ENCODE data around the gene ARHGDIG. TPM values are rescaled to one million over a fixed set of nuclear protein-coding genes. Genes with fewer than 3 reads are reported as not detected.

ARHGDIG gene
- not detected in 2 replicates for total RNA-seq (2014; rRNA removed; shearing (Covaris generic))

DNA sequence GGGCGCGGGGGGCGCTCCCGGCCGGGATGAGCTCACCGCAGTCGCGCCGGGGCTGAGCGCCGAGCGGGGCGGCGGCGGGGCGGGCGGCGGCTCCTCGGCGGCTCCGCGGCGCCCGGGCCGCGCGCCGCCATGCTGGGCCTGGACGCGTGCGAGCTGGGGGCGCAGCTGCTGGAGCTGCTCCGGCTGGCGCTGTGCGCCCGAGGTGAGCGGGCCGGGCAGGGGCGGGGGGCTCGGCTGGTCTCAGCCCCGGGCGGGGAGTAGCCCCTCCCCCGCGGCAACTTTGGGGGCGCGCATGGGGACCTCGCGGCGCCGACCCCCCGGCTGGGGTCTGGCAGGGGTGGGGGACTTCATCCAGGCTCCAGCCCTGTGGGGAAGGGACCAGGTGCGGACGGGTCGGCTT, at the start of gene ARHGDIG:
Gene ARHGDIG (plus strand): TSS at position 40 of the 400 bp plus-strand sequence. CDS start 90 bp downstream, at position 130.
- Histone ChIP-seq H3K4me1 (replicated peaks) (no peaks in the 10 kb centered on the region; the same call in 1 of the 2 replicates), H3K36me3 (no peaks in the 10 kb centered on the region), H3K4me3 (no peak within 1 kb of the TSS), H3K27ac (no peak within 1 kb of the TSS), H3K27me3 (replicated peaks) (peaks cover 44% of the 10 kb centered on the region), H3K9me3 (replicated peaks) (no peaks in the 10 kb centered on the region)
- DNase-seq (ENCODE audit: low read depth in 1 of 2, low spot score in 2 of 2): no peak

DNA sequence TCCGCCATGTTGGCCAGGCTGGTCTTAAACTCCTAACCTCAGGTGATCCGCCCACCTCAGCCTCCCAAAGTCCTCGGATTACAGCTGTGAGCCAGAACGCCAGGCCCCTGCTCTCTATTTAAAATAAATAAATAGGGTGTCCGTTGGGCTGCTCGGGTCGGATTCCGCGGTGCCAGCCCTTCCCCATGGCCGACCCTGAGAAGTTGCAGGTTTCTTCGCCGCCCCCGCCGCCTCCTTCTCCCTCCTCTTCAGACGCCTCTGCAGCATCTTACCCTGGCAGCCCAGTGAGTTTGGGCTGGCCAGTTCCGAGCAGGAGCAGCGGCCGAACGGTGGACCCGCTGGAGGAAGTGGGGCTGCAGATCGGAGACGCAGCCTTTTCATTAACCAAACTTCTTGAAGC, 49.4 kb upstream of the ARHGDIG start:
- peaks cover 37% of the 10 kb centered on the region for H3K36me3 ChIP-seq
- H3K9me3 ChIP-seq (replicated peaks): no peaks in the 10 kb centered on the region
- H3K4me3 ChIP-seq: no peak overlapping the region
- no peak for DNase-seq (ENCODE audit: low read depth in 1 of 2, low spot score in 2 of 2)
- no peaks in the 10 kb centered on the region for H3K27me3 ChIP-seq (replicated peaks)
- H3K4me1 ChIP-seq (replicated peaks): peaks cover 23% of the 10 kb centered on the region
- H3K27ac ChIP-seq: no peak overlapping the region

DNA sequence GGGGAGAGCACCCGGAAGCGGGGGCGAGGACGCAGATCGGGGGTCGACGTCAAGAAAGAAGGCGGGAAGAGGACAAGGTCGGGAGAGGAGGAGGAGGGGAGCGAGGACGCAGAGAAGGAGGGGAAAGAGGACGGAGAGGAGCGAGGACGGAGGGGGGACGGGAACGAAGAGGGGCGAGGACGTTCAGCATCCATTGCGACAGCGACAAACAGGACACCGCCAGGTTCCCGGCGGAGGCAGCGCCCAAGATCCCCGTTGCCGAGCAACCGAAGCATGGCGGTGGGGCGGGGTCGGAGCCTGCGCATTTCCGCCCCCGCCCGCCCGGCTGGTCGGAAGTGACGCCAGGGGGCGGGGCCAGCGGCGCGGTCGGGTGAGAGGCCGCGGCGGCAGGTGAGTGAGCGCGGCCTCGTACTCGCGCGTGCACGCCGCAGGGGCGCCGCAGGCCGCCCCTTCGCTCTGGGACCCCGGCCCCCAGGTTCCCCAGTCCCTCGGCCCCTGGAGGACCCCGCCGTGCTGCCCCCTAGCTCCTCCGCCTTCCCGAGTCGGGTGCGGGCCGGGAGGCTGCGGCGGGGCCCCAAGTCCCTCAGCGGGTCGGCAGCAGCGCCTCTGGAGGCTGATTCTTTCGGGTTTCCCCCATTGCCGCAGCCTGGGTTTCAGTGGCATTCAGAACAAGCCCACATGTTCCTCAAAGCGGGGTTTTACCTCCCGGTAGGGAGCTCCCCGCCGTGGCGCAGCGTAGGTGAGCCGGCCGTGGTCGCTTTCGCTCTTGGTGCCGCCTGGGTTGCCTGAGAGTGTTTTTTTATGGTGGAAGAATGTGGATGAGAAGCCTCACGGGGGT, 45.7 kb upstream of the ARHGDIG start, which contains the start of gene FAM234A:
Gene FAM234A (plus strand): TSS at position 354 of the 838 bp plus-strand sequence. CDS start 19,593 bp downstream, outside the sequence.
- H3K4me3 ChIP-seq: peak within 1 kb of the TSS; percentile 96
- no peaks in the 10 kb centered on the region for H3K9me3 ChIP-seq (replicated peaks)
- peaks cover 4% of the 10 kb centered on the region for H3K36me3 ChIP-seq
- peaks cover 16% of the 10 kb centered on the region for H3K4me1 ChIP-seq (replicated peaks)
- peak within 1 kb of the TSS; percentile 88 for H3K27ac ChIP-seq
- no peaks in the 10 kb centered on the region for H3K27me3 ChIP-seq (replicated peaks)
- DNase-seq (ENCODE audit: low read depth in 1 of 2, low spot score in 2 of 2): peak; percentile 92 to 93

DNA sequence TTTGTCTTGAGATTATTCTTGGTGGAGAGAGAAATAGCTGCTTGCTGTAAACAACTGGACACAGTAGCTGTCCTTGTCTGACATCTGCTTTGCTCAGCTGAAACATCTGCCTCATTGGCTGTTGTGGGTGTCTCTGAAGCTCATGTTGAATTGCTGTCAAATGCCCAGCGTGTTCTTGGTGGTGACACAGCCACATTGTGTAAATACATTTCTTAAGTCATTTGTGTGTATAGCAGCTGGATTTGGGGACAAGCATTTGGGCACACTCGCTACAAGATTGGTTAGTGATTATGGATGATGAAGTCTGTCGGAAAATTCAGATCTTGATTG, 40.5 kb upstream of the ARHGDIG start:
- Histone ChIP-seq H3K4me3 (no peak overlapping the region), H3K4me1 (replicated peaks) (peaks cover 10% of the 10 kb centered on the region), H3K9me3 (replicated peaks) (no peaks in the 10 kb centered on the region), H3K36me3 (peaks cover 1% of the 10 kb centered on the region), H3K27me3 (replicated peaks) (no peaks in the 10 kb centered on the region), H3K27ac (no peak overlapping the region)
- DNase-seq (ENCODE audit: low read depth in 1 of 2, low spot score in 2 of 2): no peak

DNA sequence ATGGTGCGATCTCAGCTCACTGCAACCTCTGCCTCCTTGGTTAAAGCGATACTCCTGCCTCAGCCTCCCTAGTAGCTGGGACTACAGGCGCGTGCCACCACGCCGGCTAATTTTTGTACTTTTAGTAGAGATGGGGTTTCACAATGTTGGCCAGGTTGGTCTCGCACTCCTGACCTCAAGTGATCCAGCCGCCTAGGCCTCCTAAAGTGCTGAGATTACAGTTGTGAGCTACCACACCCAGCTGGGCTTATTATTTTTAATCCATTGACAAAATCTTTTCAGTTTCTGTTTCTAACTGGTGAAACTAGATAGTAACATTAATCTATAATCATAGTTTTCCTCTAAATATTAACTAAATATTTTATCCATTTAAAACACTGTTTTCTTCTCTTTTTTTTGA, 39.8 kb upstream of the ARHGDIG start:
- Histone ChIP-seq H3K27me3 (replicated peaks) (no peaks in the 10 kb centered on the region), H3K36me3 (no peaks in the 10 kb centered on the region; the same call in 1 of the 2 replicates), H3K4me1 (replicated peaks) (peaks cover 4% of the 10 kb centered on the region), H3K4me3 (no peak overlapping the region), H3K27ac (no peak overlapping the region), H3K9me3 (replicated peaks) (no peaks in the 10 kb centered on the region)
- DNase-seq (ENCODE audit: low read depth in 1 of 2, low spot score in 2 of 2): no peak

DNA sequence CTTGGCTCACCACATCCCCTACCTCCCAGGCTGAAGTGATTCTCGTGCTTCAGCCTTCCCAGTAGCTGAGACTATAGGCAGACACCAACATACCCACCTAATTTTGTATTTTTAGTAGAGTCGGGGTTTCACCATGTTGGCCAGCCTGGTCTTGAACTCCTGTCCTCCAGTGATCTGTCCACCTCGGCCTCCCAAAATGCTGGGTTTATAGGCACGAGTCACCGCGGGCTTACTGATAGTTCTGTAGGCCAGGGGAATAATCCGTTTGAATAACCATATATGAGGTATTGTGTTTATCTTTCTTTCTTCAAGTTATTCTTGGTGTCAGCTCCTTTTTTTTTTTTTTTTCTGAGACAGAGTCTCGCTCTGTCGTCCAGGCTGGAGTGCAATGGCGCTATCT, 38.1 kb upstream of the ARHGDIG start:
- Histone ChIP-seq H3K27me3 (replicated peaks) (no peaks in the 10 kb centered on the region), H3K4me1 (replicated peaks) (no peaks in the 10 kb centered on the region), H3K36me3 (no peaks in the 10 kb centered on the region), H3K4me3 (no peak overlapping the region), H3K9me3 (replicated peaks) (no peaks in the 10 kb centered on the region), H3K27ac (no peak overlapping the region)
- DNase-seq (ENCODE audit: low read depth in 1 of 2, low spot score in 2 of 2): no peak

DNA sequence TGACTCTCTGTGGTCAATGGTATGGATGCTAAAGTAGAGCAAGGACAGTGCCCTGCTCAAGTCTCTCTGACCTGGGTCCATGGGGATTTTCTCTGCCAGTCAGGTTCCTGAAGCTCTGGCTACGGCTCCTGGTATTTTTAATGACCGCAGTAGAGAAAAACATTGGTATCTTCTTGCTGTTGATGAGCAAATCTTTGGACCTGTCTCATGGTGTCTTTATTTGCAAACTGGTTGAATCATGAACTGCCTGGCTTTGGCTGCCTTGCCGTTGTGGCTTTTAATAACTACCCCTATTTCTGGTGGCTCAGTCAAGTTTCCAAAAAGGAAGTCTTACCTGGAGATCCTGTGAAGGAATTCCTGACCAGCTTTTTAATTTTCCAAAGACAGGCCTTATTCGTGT, 37.0 kb upstream of the ARHGDIG start:
- H3K27ac ChIP-seq: no peak overlapping the region
- no peaks in the 10 kb centered on the region for H3K4me1 ChIP-seq (replicated peaks)
- DNase-seq (ENCODE audit: low read depth in 1 of 2, low spot score in 2 of 2): no peak
- H3K27me3 ChIP-seq (replicated peaks): no peaks in the 10 kb centered on the region
- H3K4me3 ChIP-seq: no peak overlapping the region
- H3K9me3 ChIP-seq (replicated peaks): no peaks in the 10 kb centered on the region
- no peaks in the 10 kb centered on the region for H3K36me3 ChIP-seq

DNA sequence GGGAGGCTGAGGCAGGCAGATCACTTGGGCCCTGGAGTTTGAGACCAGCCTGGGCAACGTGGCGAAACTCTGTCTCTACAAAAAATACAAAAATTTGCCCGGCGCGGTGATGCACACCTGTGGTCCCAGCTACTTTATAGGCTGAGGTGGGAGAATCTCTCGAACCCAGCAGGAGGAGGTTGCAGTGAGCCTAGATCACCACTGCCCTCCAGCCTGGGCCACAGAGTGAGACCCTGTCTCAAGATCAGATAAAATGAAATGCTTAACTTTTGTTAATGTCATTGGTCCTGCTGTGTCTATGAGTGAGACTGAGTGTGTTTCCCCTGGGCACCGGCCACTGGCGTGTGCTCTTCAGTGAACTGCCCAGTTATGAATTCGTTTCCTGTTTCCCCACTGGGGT, 35.3 kb upstream of the ARHGDIG start:
- H3K36me3 ChIP-seq: no peaks in the 10 kb centered on the region
- H3K27ac ChIP-seq: no peak overlapping the region
- H3K4me3 ChIP-seq: no peak overlapping the region
- DNase-seq (ENCODE audit: low read depth in 1 of 2, low spot score in 2 of 2): no peak
- no peaks in the 10 kb centered on the region for H3K27me3 ChIP-seq (replicated peaks)
- H3K4me1 ChIP-seq (replicated peaks): no peaks in the 10 kb centered on the region
- no peaks in the 10 kb centered on the region for H3K9me3 ChIP-seq (replicated peaks)

DNA sequence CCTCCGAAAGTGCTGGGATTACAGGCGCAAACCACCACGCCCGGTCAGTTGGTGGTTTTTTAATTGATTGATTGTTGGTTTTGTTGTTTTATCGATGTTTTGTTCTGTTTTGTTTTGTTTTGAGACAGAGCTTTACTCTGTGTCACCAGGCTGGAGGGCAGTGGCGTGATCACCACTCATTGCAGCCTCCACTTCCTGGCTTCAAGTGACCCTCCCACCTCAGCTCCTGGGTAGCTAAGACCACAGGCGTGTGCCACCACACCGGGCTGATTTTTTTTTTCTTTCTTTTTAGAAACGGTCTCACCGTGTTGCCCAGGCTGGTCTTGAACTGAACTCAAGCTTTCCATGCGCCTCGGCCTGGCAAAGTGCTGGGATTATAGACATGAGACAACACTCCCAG, 33.4 kb upstream of the ARHGDIG start:
- no peaks in the 10 kb centered on the region for H3K9me3 ChIP-seq (replicated peaks)
- no peak overlapping the region for H3K27ac ChIP-seq
- H3K4me1 ChIP-seq (replicated peaks): no peaks in the 10 kb centered on the region
- H3K27me3 ChIP-seq (replicated peaks): no peaks in the 10 kb centered on the region
- DNase-seq (ENCODE audit: low read depth in 1 of 2, low spot score in 2 of 2): no peak
- H3K4me3 ChIP-seq: no peak overlapping the region
- H3K36me3 ChIP-seq: peaks cover 3% of the 10 kb centered on the region

DNA sequence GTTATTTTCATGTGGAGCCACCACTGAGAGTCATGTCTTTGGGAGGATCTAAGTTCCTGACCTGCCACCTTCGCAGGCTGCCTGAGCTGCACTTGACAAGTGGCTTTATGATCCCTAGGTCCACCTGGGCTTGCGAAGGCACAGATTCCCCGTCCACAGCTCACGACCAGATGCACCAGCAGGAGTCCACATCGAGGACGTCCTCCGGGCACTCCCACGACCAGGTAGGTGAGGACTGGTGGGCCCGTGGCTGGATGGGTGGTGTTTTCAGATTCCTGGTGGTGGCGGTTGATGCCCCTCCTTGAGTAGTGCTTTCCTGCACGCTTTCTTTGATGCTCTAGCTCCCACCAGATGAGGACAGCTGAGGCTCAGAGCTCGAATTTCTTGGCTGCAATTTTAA, 31.0 kb upstream of the ARHGDIG start:
- Histone ChIP-seq H3K4me3 (no peak overlapping the region), H3K27ac (no peak overlapping the region), H3K36me3 (peaks cover 3% of the 10 kb centered on the region), H3K9me3 (replicated peaks) (no peaks in the 10 kb centered on the region), H3K27me3 (replicated peaks) (no peaks in the 10 kb centered on the region), H3K4me1 (replicated peaks) (no peaks in the 10 kb centered on the region)
- DNase-seq (ENCODE audit: low read depth in 1 of 2, low spot score in 2 of 2): no peak

DNA sequence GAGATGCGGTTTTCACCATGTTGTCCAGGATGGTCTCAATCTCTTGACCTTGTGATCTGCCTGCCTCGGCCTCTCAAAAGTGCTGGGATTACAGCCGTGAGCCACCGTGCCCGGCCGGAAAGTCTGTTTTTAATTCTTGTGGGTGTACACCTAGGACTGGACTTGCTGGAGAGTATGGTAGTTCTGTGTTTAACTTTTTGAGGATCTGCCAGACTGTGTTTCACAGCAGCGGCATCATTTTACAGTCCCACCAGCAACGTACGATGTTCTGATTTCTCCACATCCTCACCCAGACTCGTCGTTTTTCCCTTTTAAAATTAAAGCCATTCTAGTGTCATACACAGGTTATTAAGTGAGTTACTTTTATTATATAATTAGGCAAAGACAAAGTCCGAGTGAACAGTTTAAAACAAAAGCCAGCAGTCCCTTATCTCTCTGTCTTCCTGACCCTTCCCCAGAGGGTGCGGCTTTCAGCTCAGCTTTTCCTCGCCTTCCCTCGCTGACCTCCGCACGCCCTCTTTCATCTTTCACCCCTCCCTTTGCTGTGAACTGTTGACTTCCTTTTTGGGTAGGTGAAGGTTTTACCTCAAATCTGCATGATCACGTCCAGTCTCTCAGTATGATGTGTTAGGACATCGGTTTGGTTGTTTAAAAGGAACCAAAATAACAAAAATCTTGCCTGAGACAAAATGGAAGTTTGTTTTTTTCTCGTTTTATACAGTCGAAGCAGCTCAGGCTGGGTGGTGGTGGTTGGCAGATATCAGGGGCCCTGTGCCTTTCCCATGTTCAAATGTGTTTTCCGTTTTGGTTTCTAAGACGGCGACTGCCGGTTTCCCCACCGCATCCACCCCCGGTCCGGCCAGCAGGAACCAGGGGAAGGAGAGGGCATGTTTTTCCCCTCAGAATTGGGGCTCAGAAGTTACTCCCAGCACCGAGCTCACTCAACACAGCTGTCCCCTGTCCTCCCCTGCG, 27.7 kb upstream of the ARHGDIG start:
- no peaks in the 10 kb centered on the region for H3K27me3 ChIP-seq (replicated peaks)
- H3K4me1 ChIP-seq (replicated peaks): no peaks in the 10 kb centered on the region
- peaks cover 10% of the 10 kb centered on the region for H3K36me3 ChIP-seq
- H3K4me3 ChIP-seq: no peak overlapping the region
- no peak overlapping the region for H3K27ac ChIP-seq
- DNase-seq (ENCODE audit: low read depth in 1 of 2, low spot score in 2 of 2): no peak
- H3K9me3 ChIP-seq (replicated peaks): no peaks in the 10 kb centered on the region

DNA sequence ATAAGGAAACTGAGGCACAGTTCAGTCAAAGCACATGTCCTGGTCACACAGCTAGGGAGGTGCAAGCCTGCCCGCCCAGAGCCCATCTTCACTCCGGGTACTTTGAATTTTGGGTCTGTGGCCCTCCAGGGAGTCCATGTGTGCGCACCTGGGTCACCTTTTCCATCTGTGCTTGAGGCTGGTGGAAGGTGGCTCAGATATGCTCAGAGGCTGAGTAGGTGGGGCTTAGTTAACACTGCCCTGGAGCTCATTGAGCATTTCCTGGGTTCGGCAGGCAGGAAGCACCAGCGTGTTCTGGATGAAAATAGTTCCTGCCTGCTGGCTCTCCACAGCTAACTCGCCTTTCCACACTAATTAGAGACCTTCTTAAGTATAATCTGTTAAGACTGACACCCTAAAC, 26.6 kb upstream of the ARHGDIG start:
- no peaks in the 10 kb centered on the region for H3K27me3 ChIP-seq (replicated peaks)
- H3K4me3 ChIP-seq: no peak overlapping the region
- H3K9me3 ChIP-seq (replicated peaks): no peaks in the 10 kb centered on the region
- no peaks in the 10 kb centered on the region for H3K4me1 ChIP-seq (replicated peaks)
- DNase-seq (ENCODE audit: low read depth in 1 of 2, low spot score in 2 of 2): no peak
- no peak overlapping the region for H3K27ac ChIP-seq
- peaks cover 10% of the 10 kb centered on the region for H3K36me3 ChIP-seq

DNA sequence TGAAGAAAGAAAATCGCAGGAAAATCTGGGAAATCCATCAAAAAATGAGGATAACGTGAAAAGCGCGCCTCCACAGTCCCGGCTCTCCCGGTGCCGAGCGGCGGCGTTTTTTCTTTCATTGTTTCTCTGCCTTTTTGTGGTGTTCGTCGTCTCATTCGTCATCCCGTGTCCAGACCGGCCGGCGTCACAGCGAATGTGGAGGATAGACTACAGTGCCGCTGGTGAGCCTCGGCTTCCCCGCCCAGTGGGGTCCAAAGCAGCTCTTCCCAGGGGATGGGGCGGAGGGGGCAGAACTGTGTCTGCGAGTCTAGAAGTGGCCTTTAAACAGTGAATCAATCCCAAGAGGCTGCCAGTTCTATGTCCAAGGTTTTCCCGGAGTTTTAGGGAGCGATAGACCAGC, 25.9 kb upstream of the ARHGDIG start:
- H3K27me3 ChIP-seq (replicated peaks): no peaks in the 10 kb centered on the region
- no peaks in the 10 kb centered on the region for H3K4me1 ChIP-seq (replicated peaks)
- no peaks in the 10 kb centered on the region for H3K9me3 ChIP-seq (replicated peaks)
- peaks cover 10% of the 10 kb centered on the region for H3K36me3 ChIP-seq
- no peak overlapping the region for H3K27ac ChIP-seq
- no peak overlapping the region for H3K4me3 ChIP-seq
- no peak for DNase-seq (ENCODE audit: low read depth in 1 of 2, low spot score in 2 of 2)

DNA sequence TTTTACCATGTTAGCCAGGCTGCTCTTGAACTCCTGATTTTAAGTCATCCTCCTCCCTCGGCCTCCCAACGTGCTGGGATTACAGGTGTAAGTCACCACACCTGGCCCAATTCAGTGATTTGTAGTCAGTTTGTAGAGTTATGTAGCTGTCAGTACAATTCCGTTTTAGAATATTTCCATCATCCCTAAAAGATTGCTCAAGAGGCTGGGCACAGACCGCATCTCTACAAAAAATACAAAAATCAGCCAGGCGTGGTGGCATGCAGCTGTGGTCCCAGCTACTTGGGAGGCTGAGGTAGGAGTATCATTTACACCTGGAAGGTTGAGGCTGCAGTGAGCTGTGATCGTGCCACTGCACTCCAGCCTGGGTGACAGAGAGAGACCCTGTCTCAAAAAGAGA, 25.2 kb upstream of the ARHGDIG start:
- DNase-seq (ENCODE audit: low read depth in 1 of 2, low spot score in 2 of 2): no peak
- Histone ChIP-seq H3K27ac (no peak overlapping the region), H3K4me3 (no peak overlapping the region), H3K4me1 (replicated peaks) (no peaks in the 10 kb centered on the region), H3K27me3 (replicated peaks) (no peaks in the 10 kb centered on the region), H3K9me3 (replicated peaks) (no peaks in the 10 kb centered on the region), H3K36me3 (peaks cover 12% of the 10 kb centered on the region)

All from SJSA1 (cell line).